K562 (cell line): ENCODE data around the gene NR1D1. TPM values are rescaled to one million over a fixed set of nuclear protein-coding genes. Genes with fewer than 3 reads are reported as not detected.
A peak's percentile ranks its signal among the peaks of the same experiment; 100 is the strongest.

ENCODE experiments used
- FOXA3 ChIP-seq, 2 experiments: fragments of 450-650 bp in 1 of 2; sonication (generic) in 1 of 2; formaldehyde crosslinking; IDR thresholded peaks in 1 of 2; conservative IDR thresholded peaks in 1 of 2; 2 replicates each; pipeline versions ENCODE4 v1.4.0 to v1.8.0; 2020 to 2022; ENCODE audit warnings: mild to moderate bottlenecking in 2 of 2, missing genetic modification reagents in 1 of 2
- HBP1 ChIP-seq: fragments of 450-650 bp; formaldehyde crosslinking; IDR thresholded peaks from 2 replicates; pipeline ENCODE4 v1.4.0; 2022; ENCODE audit warnings: missing genetic modification characterization
- HDAC8 ChIP-seq: fragments of 450-650 bp; IDR thresholded peaks from 2 replicates; pipeline ENCODE4 v1.6.1; 2016; ENCODE audit warnings: mild to moderate bottlenecking, missing genetic modification characterization, moderate library complexity, missing compliant biosample characterization
- HNRNPLL ChIP-seq: fragments of 200-400 bp; formaldehyde crosslinking; IDR thresholded peaks from 2 replicates; pipeline ENCODE4 v1.6.1; 2017; ENCODE audit warnings: low read length, low read depth, mild to moderate bottlenecking; ENCODE audit not compliant: poor library complexity, severe bottlenecking
- KHSRP ChIP-seq: fragments of 450-650 bp; IDR thresholded peaks from 2 replicates; pipeline ENCODE4 v1.6.1; 2017
- MEIS2 ChIP-seq: fragments of 450-650 bp; IDR thresholded peaks from 2 replicates; pipeline ENCODE4 v1.6.1; 2014; ENCODE audit warnings: mild to moderate bottlenecking; ENCODE audit not compliant: partially characterized antibody
- SMARCE1 ChIP-seq: fragments of 450-650 bp; IDR thresholded peaks from 2 replicates; pipeline ENCODE4 v1.7.1; 2016; ENCODE audit warnings: mild to moderate bottlenecking
- ZBTB49 ChIP-seq: sonication (generic); formaldehyde crosslinking; IDR thresholded peaks from 2 replicates; pipeline ENCODE4 v1.8.0; 2022; ENCODE audit warnings: missing genetic modification reagents, mild to moderate bottlenecking, borderline replicate concordance
- ZNF589 ChIP-seq: fragments of 200-800 bp; sonication (Bioruptor generic); IDR thresholded peaks from 2 replicates; pipeline ENCODE4 v1.6.1; 2016; ENCODE audit warnings: low read depth, missing genetic modification characterization, missing compliant biosample characterization
- polyA plus RNA-seq, 8 experiments: library from polyadenylated mRNA; depleted of rRNA in 4 of 8; stranded (reverse) in 5 of 8; unstranded in 3 of 8; fragments of >200 nt; fragmentation: Nextera tagmentation in 2 of 8; fragmentation: Illumina TruSeq in 1 of 8; extraction: Ambion mirVana in 2 of 8; extraction: Trizol in 1 of 8; gene quantifications; 2 replicates each; pipeline versions ENCODE4 v1.2.1 to v1.2.3, GENCODE V29; 2011 to 2014; ENCODE audit warnings: inconsistent platforms in 1 of 8, missing spikeins in 1 of 8
- total RNA-seq, 7 experiments: library from RNA; depleted of rRNA in 6 of 7; stranded (reverse); fragments of >200 nt in 6 of 7; fragmentation: Illumina TruSeq in 2 of 7; extraction: Trizol in 2 of 7; gene quantifications; 2 replicates each; pipeline versions ENCODE4 v1.2.1 to v1.2.3, GENCODE V29; 2011 to 2021; ENCODE audit warnings: low replicate concordance in 1 of 7
- TF ChIP-seq, protein P1 (sequence below): sonication (generic); formaldehyde crosslinking; IDR thresholded peaks from 2 replicates; pipeline ENCODE4 v1.8.0; 2022; ENCODE audit warnings: missing genetic modification reagents, mild to moderate bottlenecking, moderate library complexity, borderline replicate concordance
- TF ChIP-seq, protein P2 (sequence below): sonication (generic); formaldehyde crosslinking; IDR thresholded peaks from 2 replicates; pipeline ENCODE4 v1.8.1; 2023; ENCODE audit warnings: mild to moderate bottlenecking, missing genetic modification reagents
- TF ChIP-seq, protein P3 (sequence below): fragments of 250-450 bp; sonication (Bioruptor Pico); IDR thresholded peaks from 2 replicates; pipeline ENCODE4 v1.4.0; 2020

The NR1D1 gene
- total and polyA plus RNA-seq, 9 of the 15 experiments (the other 6 are each of a cell fraction or from before 2014, with no cell fraction given), result 0.25 to 7.7 (median 0.65) TPM

DNA sequence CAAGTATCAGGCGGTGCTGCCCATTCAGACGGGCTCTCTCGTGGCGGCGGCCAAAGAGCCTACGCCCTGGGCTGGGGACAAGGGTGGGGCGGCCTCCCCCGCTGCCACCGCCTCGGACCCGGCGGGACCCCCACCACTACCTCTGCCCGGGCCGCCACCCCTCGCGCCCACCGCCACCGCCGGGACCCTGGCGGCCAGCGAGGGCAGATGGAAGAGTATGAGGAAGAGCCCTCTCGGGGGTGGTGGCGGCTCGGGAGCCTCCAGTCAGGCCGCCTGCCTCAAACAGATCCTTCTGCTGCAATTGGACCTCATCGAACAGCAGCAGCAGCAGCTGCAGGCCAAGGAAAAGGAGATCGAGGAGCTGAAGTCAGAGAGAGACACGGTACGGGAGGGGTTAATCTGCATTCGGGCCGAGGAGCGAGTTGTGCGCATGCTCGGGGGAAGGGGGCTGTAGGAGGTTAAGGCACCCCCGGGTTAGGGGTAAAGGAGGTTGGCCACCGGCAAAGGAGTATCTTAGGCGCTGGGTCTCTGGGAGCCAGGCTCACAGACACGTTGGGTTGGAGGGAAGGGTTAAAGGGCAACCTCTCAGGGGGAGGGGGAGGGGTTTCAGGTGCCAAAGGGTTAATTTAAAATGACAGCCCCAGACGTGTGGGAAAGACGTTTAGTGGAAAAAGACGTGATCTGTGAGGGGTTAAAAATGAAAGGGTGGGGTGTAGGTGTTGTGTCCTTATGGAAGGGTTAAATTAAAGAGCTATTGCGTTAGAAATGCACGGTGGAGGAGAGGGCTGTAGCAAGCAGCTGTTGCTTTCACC is 22.8 kb upstream of the NR1D1 start (continued):
- TF ChIP-seq FOXA3 (CRISPR knock-in tag; conservative IDR thresholded peaks at IDR 0.05 in 1 of 2, IDR thresholded peaks at IDR 0.05 in 1 of 2) (no peak), ZNF589 (CRISPR knock-in tag) (no peak), SMARCE1 (0 out of 2 replicates have a peak, but pooled peaks have one; percentile 28), HBP1 (peak; percentile 88), MEIS2 (peak; percentile 40), ZBTB49 (CRISPR knock-in tag) (no peak), KHSRP (no peak), HDAC8 (tag) (no peak), HNRNPLL (no peak)
- TF ChIP-seq, protein P1, sequence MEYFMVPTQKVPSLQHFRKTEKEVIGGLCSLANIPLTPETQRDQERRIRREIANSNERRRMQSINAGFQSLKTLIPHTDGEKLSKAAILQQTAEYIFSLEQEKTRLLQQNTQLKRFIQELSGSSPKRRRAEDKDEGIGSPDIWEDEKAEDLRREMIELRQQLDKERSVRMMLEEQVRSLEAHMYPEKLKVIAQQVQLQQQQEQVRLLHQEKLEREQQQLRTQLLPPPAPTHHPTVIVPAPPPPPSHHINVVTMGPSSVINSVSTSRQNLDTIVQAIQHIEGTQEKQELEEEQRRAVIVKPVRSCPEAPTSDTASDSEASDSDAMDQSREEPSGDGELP, result peak; percentile 38; the same call in 1 of the 2 replicates
- TF ChIP-seq, protein P2, sequence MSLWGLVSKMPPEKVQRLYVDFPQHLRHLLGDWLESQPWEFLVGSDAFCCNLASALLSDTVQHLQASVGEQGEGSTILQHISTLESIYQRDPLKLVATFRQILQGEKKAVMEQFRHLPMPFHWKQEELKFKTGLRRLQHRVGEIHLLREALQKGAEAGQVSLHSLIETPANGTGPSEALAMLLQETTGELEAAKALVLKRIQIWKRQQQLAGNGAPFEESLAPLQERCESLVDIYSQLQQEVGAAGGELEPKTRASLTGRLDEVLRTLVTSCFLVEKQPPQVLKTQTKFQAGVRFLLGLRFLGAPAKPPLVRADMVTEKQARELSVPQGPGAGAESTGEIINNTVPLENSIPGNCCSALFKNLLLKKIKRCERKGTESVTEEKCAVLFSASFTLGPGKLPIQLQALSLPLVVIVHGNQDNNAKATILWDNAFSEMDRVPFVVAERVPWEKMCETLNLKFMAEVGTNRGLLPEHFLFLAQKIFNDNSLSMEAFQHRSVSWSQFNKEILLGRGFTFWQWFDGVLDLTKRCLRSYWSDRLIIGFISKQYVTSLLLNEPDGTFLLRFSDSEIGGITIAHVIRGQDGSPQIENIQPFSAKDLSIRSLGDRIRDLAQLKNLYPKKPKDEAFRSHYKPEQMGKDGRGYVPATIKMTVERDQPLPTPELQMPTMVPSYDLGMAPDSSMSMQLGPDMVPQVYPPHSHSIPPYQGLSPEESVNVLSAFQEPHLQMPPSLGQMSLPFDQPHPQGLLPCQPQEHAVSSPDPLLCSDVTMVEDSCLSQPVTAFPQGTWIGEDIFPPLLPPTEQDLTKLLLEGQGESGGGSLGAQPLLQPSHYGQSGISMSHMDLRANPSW (CRISPR knock-in tag), result no peak
- TF ChIP-seq, protein P3, sequence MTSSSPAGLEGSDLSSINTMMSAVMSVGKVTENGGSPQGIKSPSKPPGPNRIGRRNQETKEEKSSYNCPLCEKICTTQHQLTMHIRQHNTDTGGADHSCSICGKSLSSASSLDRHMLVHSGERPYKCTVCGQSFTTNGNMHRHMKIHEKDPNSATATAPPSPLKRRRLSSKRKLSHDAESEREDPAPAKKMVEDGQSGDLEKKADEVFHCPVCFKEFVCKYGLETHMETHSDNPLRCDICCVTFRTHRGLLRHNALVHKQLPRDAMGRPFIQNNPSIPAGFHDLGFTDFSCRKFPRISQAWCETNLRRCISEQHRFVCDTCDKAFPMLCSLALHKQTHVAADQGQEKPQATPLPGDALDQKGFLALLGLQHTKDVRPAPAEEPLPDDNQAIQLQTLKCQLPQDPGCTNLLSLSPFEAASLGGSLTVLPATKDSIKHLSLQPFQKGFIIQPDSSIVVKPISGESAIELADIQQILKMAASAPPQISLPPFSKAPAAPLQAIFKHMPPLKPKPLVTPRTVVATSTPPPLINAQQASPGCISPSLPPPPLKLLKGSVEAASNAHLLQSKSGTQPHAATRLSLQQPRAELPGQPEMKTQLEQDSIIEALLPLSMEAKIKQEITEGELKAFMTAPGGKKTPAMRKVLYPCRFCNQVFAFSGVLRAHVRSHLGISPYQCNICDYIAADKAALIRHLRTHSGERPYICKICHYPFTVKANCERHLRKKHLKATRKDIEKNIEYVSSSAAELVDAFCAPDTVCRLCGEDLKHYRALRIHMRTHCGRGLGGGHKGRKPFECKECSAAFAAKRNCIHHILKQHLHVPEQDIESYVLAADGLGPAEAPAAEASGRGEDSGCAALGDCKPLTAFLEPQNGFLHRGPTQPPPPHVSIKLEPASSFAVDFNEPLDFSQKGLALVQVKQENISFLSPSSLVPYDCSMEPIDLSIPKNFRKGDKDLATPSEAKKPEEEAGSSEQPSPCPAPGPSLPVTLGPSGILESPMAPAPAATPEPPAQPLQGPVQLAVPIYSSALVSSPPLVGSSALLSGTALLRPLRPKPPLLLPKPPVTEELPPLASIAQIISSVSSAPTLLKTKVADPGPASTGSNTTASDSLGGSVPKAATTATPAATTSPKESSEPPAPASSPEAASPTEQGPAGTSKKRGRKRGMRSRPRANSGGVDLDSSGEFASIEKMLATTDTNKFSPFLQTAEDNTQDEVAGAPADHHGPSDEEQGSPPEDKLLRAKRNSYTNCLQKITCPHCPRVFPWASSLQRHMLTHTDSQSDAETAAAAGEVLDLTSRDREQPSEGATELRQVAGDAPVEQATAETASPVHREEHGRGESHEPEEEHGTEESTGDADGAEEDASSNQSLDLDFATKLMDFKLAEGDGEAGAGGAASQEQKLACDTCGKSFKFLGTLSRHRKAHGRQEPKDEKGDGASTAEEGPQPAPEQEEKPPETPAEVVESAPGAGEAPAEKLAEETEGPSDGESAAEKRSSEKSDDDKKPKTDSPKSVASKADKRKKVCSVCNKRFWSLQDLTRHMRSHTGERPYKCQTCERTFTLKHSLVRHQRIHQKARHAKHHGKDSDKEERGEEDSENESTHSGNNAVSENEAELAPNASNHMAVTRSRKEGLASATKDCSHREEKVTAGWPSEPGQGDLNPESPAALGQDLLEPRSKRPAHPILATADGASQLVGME (CRISPR knock-in tag), result no peak
